H1 (cell line): ENCODE results near the gene ATE1.

Source experiments
- BRCA1 ChIP-seq: IDR thresholded peaks from 2 replicates; pipeline ENCODE4 v1.6.1; 2012; ENCODE audit warnings: low read depth, low read length, improper control_type of control experiment
- CTCF ChIP-seq, 3 experiments: IDR thresholded peaks; 1 replicate in 2 of 3; 2 replicates in 1 of 3; pipeline versions ENCODE4 v1.5.1 to v1.6.1; 2011; ENCODE audit warnings: low read length in 3 of 3, mild to moderate bottlenecking in 3 of 3, inconsistent platforms in 2 of 3, low read depth in 1 of 3, moderate library complexity in 1 of 3; ENCODE audit not compliant: insufficient read depth in 1 of 3; ENCODE audit errors: control extremely low read depth in 1 of 3
- POLR2A ChIP-seq, 2 experiments: IDR thresholded peaks; 1 replicate in 1 of 2; 2 replicates in 1 of 2; pipeline ENCODE4 v1.6.1; 2011; ENCODE audit warnings: low read depth in 2 of 2, low read length in 2 of 2, mild to moderate bottlenecking in 2 of 2; ENCODE audit errors: control extremely low read depth in 1 of 2
- TBP ChIP-seq: IDR thresholded peaks from 2 replicates; pipeline ENCODE4 v1.6.1; 2011; ENCODE audit warnings: low read depth, low read length, improper control_type of control experiment
- USF2 ChIP-seq: IDR thresholded peaks from 2 replicates; pipeline ENCODE4 v1.6.1; 2011; ENCODE audit warnings: low read length, improper control_type of control experiment
- YY1 ChIP-seq: IDR thresholded peaks from 2 replicates; pipeline ENCODE4 v1.6.1; 2011; ENCODE audit warnings: low read depth, mild to moderate bottlenecking, low read length

- TF ChIP-seq YY1 (no peak), TBP (no peak), USF2 (no peak), POLR2A (IDR thresholded peaks at IDR 0.05; ENCODE audit: control extremely low read depth in 1 of 2, low read depth in 2 of 2, low read length in 2 of 2) (no peak), CTCF (IDR thresholded peaks at IDR 0.05; ENCODE audit: control extremely low read depth in 1 of 3, insufficient read depth in 1 of 3, low read depth in 1 of 3, low read length in 3 of 3) (no peak), BRCA1 (no peak)
Observed at GRCh38 chr10:121698336-121698735, 229.5 kb downstream of the ATE1 start.
